HG03521 (cell line): ENCODE data around the gene LRRC2.
"Not testable (repeated sequence)": the region's sequence is repeated elsewhere in the genome, so short reads cannot be mapped to it uniquely, and the experiment has no call there.

Experiments used
- ATAC-seq: cut with Tn5 transposase; IDR thresholded peaks from one replicate; pipeline ENCODE4 v1.9.1; 2021; ENCODE audit warnings: mild to moderate bottlenecking, moderate library complexity; ENCODE audit not compliant: unreplicated experiment

LRRC2 gene

GRCh38 chr3:46536758-46537157 lies 29.3 kb downstream of the LRRC2 start:
- no peak for ATAC-seq

- ATAC-seq: no peak
Observed at GRCh38 chr3:46535746-46536145, 30.4 kb downstream of the LRRC2 start.

- ATAC-seq: no peak
Observed at GRCh38 chr3:46533091-46533490, 33.0 kb downstream of the LRRC2 start.

GRCh38 chr3:46527239-46527638 lies 38.9 kb downstream of the LRRC2 start:
- ATAC-seq: no peak

- ATAC-seq: no peak
Observed at GRCh38 chr3:46524832-46525231, 41.3 kb downstream of the LRRC2 start.

- ATAC-seq: no peak
Observed at GRCh38 chr3:46524008-46524407, 42.1 kb downstream of the LRRC2 start.

GRCh38 chr3:46523556-46523955 lies 42.5 kb downstream of the LRRC2 start:
- no peak for ATAC-seq

- ATAC-seq: not testable (repeated sequence)
Observed at GRCh38 chr3:46522201-46522600, 43.9 kb downstream of the LRRC2 start.

- ATAC-seq: no peak
Observed at GRCh38 chr3:46521096-46521495, 45.0 kb downstream of the LRRC2 start.

GRCh38 chr3:46520531-46520930 lies 45.6 kb downstream of the LRRC2 start:
- ATAC-seq: no peak

- no peak for ATAC-seq
Observed at GRCh38 chr3:46519952-46520351, 46.1 kb downstream of the LRRC2 start.

- no peak for ATAC-seq
Observed at GRCh38 chr3:46517784-46518181, 48.3 kb downstream of the LRRC2 start.

GRCh38 chr3:46517016-46517783 lies 48.9 kb downstream of the LRRC2 start:
- ATAC-seq: no peak

GRCh38 chr3:46516521-46516920 lies 49.6 kb downstream of the LRRC2 start:
- no peak for ATAC-seq

GRCh38 chr3:46512191-46512749 lies 53.8 kb downstream of the LRRC2 start:
- ATAC-seq: no peak

- no peak for ATAC-seq
Observed at GRCh38 chr3:46509661-46510187, 56.4 kb downstream of the LRRC2 start.

GRCh38 chr3:46508850-46509591 lies 57.1 kb downstream of the LRRC2 start:
- ATAC-seq: no peak

GRCh38 chr3:46506526-46506925 lies 59.6 kb downstream of the LRRC2 start:
- no peak for ATAC-seq

GRCh38 chr3:46505953-46506352 lies 60.1 kb downstream of the LRRC2 start:
- no peak for ATAC-seq

GRCh38 chr3:46504789-46505188 lies 61.3 kb downstream of the LRRC2 start:
- ATAC-seq: no peak

- ATAC-seq: no peak
Observed at GRCh38 chr3:46503200-46503874, 62.8 kb downstream of the LRRC2 start.
